ENCODE measurements around the gene GOSR2.

DNA sequence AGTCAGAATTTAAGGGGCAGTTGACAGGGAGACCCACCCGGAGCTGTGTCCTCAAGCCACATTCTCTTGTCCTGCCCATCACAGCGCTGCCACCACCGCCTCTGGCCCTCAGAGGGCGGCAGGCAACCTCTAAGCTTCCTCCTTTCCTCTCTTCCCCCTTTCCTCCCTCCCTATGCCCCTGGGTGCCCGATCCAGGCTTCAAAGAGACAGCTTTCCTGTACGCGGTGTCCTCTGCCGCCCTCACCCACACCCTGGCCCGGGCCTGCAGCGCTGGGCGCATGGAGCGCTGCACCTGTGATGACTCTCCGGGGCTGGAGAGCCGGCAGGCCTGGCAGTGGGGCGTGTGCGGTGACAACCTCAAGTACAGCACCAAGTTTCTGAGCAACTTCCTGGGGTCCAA lies 48.1 kb upstream of the GOSR2 start:
- TF ChIP-seq, protein P1, sequence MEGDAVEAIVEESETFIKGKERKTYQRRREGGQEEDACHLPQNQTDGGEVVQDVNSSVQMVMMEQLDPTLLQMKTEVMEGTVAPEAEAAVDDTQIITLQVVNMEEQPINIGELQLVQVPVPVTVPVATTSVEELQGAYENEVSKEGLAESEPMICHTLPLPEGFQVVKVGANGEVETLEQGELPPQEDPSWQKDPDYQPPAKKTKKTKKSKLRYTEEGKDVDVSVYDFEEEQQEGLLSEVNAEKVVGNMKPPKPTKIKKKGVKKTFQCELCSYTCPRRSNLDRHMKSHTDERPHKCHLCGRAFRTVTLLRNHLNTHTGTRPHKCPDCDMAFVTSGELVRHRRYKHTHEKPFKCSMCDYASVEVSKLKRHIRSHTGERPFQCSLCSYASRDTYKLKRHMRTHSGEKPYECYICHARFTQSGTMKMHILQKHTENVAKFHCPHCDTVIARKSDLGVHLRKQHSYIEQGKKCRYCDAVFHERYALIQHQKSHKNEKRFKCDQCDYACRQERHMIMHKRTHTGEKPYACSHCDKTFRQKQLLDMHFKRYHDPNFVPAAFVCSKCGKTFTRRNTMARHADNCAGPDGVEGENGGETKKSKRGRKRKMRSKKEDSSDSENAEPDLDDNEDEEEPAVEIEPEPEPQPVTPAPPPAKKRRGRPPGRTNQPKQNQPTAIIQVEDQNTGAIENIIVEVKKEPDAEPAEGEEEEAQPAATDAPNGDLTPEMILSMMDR (IDR thresholded peaks at IDR 0.05) = no peak
- no peak for TF ChIP-seq POLR2A (IDR thresholded peaks at IDR 0.05)
